ENCODE results near the gene CCDC12.

CCDC12 gene

DNA sequence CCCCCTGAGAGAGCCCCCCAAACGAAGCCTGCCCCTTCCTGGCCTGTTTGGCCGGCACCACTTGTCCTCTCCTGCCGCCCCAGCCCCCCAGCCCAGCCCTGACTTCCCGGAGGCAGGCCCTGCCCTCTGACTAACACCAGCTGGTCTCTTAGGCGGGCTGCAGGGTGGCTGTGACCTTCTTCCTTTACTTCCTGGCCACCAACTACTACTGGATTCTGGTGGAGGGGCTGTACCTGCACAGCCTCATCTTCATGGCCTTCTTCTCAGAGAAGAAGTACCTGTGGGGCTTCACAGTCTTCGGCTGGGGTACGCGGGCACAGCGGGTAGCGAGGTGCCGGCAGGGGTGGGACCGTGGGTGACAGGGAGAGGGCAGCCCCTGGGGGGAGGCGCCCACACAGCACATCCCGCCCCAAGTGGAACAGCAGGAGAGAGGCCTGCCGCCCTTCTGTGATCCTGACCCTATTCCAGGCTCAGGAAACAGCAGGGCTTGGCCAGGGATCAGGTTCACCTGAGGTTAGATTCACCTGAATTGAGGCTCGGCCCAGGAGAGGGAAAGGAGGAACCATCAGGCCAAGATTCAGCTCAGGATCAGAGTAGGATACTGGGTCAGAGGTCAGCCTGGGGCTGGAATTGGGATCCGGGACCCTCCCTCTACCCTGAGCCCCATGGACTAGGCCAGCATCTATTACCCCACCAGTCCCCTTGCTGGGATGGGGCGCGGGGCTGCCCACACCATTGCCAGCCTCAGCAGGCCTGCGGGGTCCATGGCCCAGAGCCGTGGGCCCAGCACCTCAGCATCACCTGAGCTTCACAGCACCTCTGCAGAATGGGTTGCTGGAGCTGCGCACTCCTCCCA lies 77.2 kb downstream of the CCDC12 start:
- H2BK5ac ChIP-seq (ENCODE audit: low read length): no peak overlapping the region

DNA sequence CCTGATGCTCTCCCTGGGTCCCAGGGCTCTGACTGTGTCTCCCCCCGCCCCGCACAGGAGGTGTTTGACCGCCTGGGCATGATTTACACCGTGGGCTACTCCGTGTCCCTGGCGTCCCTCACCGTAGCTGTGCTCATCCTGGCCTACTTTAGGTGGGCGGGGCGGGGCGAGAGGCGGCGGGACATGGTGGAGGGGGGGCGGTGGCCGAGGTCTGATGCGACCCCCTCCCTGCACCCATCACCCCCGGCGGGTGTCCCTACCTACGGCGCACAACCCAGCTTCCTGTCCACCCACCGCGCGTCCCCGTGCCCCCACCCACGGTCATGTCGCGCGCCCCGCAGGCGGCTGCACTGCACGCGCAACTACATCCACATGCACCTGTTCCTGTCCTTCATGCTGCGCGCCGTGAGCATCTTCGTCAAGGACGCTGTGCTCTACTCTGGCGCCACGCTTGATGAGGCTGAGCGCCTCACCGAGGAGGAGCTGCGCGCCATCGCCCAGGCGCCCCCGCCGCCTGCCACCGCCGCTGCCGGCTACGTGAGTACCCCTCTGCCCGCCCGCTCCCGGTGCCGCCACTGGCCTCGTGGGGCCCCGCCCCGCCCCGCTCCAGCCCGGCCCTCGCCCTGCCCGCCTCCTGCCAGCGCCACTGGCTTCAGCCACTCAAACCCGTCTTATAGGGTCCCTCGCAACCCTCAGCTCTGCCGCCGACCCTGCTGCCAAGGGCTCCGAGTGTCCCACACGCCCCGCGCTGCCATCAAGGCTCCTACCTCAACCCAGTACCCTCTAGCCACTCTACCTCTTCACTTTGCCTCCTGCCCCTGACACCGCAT lies 78.0 kb downstream of the CCDC12 start:
- Histone ChIP-seq H3K27ac (ENCODE audit: low read depth, low read length) (no peak overlapping the region), H3K4me2 (ENCODE audit: low read length) (no peak overlapping the region), H3K18ac (ENCODE audit: low read length) (no peak overlapping the region), H3K23ac (ENCODE audit: low read length) (no peak overlapping the region), H3K56ac (ENCODE audit: low read length) (no peak overlapping the region), H3K9ac (ENCODE audit: low read length) (no peak overlapping the region), H3K4ac (ENCODE audit: low read depth, low read length) (no peak overlapping the region), H3K4me1 (ENCODE audit: control insufficient read depth, low read depth, low read length) (no peaks in the 10 kb centered on the region), H3K36me3 (ENCODE audit: control insufficient read depth, insufficient read depth, low read length) (no peaks in the 10 kb centered on the region), H2AK5ac (ENCODE audit: low read length) (no peak overlapping the region), H3K79me1 (ENCODE audit: low read length) (no peaks in the 10 kb centered on the region), H4K8ac (ENCODE audit: low read depth, low read length) (no peak overlapping the region), H2BK15ac (replicated peaks; ENCODE audit: low read depth) (no peak overlapping the region), H3K27me3 (ENCODE audit: insufficient read depth, low read length, poor library complexity) (no peaks in the 10 kb centered on the region), H2BK120ac (ENCODE audit: low read depth, low read length) (no peak overlapping the region), H4K5ac (ENCODE audit: low read length) (no peak overlapping the region), H3K4me3 (ENCODE audit: low read length) (no peak overlapping the region), H3K79me2 (ENCODE audit: control insufficient read depth, insufficient read depth, low read length) (no peaks in the 10 kb centered on the region), H2BK5ac (ENCODE audit: low read length) (no peak overlapping the region)
- no peak for DNase-seq
- no CpG with 5 or more reads among the region's 71 CpGs for WGBS (ENCODE audit: extremely low coverage, insufficient coverage, low lambda C conversion rate)

More for the DNA sequence above, 77.2 kb downstream of the CCDC12 start:
- Histone ChIP-seq H2AK5ac (ENCODE audit: low read length) (no peak overlapping the region), H3K23ac (ENCODE audit: low read length) (no peak overlapping the region), H3K9ac (ENCODE audit: low read length) (no peak overlapping the region), H3K56ac (ENCODE audit: low read length) (no peak overlapping the region), H3K18ac (ENCODE audit: low read length) (no peak overlapping the region), H3K4ac (ENCODE audit: low read depth, low read length) (no peak overlapping the region), H4K8ac (ENCODE audit: low read depth, low read length) (no peak overlapping the region), H3K79me1 (ENCODE audit: low read length) (no peaks in the 10 kb centered on the region), H3K27me3 (ENCODE audit: insufficient read depth, low read length, poor library complexity) (no peaks in the 10 kb centered on the region), H3K27ac (ENCODE audit: low read depth, low read length) (no peak overlapping the region), H4K5ac (ENCODE audit: low read length) (no peak overlapping the region), H3K4me2 (ENCODE audit: low read length) (no peak overlapping the region), H3K36me3 (ENCODE audit: control insufficient read depth, insufficient read depth, low read length) (no peaks in the 10 kb centered on the region), H2BK120ac (ENCODE audit: low read depth, low read length) (no peak overlapping the region), H3K79me2 (ENCODE audit: control insufficient read depth, insufficient read depth, low read length) (no peaks in the 10 kb centered on the region), H3K4me1 (ENCODE audit: control insufficient read depth, low read depth, low read length) (no peaks in the 10 kb centered on the region), H2BK15ac (replicated peaks; ENCODE audit: low read depth) (no peak overlapping the region), H3K4me3 (ENCODE audit: low read length) (no peak overlapping the region)
- WGBS (ENCODE audit: extremely low coverage, insufficient coverage, low lambda C conversion rate): no CpG with 5 or more reads among the region's 22 CpGs
- no peak for DNase-seq

DNA sequence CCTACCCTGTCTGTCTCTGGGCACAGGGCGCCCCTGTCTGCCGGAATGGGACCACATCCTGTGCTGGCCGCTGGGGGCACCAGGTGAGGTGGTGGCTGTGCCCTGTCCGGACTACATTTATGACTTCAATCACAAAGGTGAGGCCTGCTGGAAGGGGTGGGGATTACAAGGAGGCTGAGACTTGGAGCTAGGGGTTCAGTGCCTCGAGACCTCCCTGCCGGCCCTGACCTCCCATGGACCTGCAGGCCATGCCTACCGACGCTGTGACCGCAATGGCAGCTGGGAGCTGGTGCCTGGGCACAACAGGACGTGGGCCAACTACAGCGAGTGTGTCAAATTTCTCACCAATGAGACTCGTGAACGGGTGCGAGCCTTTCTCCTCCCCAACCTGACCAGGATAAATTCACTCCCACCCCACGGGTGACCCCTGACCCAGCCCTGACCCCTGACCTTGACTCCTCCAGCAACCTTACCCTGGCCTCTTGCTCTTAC lies 78.7 kb downstream of the CCDC12 start:
- Histone ChIP-seq H2BK15ac (replicated peaks; ENCODE audit: low read depth) (no peak overlapping the region), H4K8ac (ENCODE audit: low read depth, low read length) (no peak overlapping the region), H3K79me2 (ENCODE audit: control insufficient read depth, insufficient read depth, low read length) (no peaks in the 10 kb centered on the region), H3K9ac (ENCODE audit: low read length) (no peak overlapping the region), H3K4ac (ENCODE audit: low read depth, low read length) (no peak overlapping the region), H3K4me2 (ENCODE audit: low read length) (no peak overlapping the region), H3K56ac (ENCODE audit: low read length) (no peak overlapping the region), H3K27ac (ENCODE audit: low read depth, low read length) (no peak overlapping the region), H3K18ac (ENCODE audit: low read length) (no peak overlapping the region), H4K5ac (ENCODE audit: low read length) (no peak overlapping the region), H3K23ac (ENCODE audit: low read length) (no peak overlapping the region), H3K4me1 (ENCODE audit: control insufficient read depth, low read depth, low read length) (no peaks in the 10 kb centered on the region), H2BK120ac (ENCODE audit: low read depth, low read length) (no peak overlapping the region), H2BK5ac (ENCODE audit: low read length) (no peak overlapping the region), H2AK5ac (ENCODE audit: low read length) (no peak overlapping the region), H3K27me3 (ENCODE audit: insufficient read depth, low read length, poor library complexity) (no peaks in the 10 kb centered on the region), H3K4me3 (ENCODE audit: low read length) (no peak overlapping the region), H3K36me3 (ENCODE audit: control insufficient read depth, insufficient read depth, low read length) (no peaks in the 10 kb centered on the region), H3K79me1 (ENCODE audit: low read length) (no peaks in the 10 kb centered on the region)
- no CpG with 5 or more reads among the region's 15 CpGs for WGBS (ENCODE audit: extremely low coverage, insufficient coverage, low lambda C conversion rate)
- no peak for DNase-seq

DNA sequence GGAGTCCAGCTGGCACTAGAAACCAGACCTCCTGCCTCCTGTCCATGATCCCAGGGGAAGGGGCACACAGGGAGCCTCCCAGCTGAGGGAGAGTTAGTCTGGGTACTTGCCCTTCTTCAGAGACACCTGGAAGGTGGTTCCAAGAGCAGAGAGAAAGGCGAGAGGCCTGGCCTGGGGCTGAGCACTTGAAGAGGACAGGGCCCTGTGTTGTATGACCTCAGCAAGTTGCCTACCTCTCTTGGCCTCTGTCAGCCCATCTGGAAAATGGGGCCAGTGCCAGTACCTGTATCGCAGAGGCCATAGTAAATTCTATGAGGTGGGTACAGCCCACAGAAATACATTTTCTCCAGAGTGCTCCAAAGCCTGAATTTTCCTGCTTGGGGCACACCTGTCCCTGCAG lies 79.5 kb downstream of the CCDC12 start:
- H3K4me1 ChIP-seq (ENCODE audit: control insufficient read depth, low read depth, low read length): peaks cover under 1% of the 10 kb centered on the region
- no peak overlapping the region for H3K4ac ChIP-seq (ENCODE audit: low read depth, low read length)
- no peak overlapping the region for H4K8ac ChIP-seq (ENCODE audit: low read depth, low read length)
- no peak for DNase-seq
- no peak overlapping the region for H2AK5ac ChIP-seq (ENCODE audit: low read length)
- WGBS (ENCODE audit: extremely low coverage, insufficient coverage, low lambda C conversion rate): no CpG with 5 or more reads among the region's 2 CpGs
- no peak overlapping the region for H2BK120ac ChIP-seq (ENCODE audit: low read depth, low read length)
- H3K56ac ChIP-seq (ENCODE audit: low read length): no peak overlapping the region
- H3K4me2 ChIP-seq (ENCODE audit: low read length): no peak overlapping the region
- no peak overlapping the region for H2BK5ac ChIP-seq (ENCODE audit: low read length)
- no peak overlapping the region for H2BK15ac ChIP-seq (replicated peaks; ENCODE audit: low read depth)
- H3K23ac ChIP-seq (ENCODE audit: low read length): no peak overlapping the region
- no peak overlapping the region for H3K18ac ChIP-seq (ENCODE audit: low read length)
- no peak overlapping the region for H3K9ac ChIP-seq (ENCODE audit: low read length)
- no peaks in the 10 kb centered on the region for H3K36me3 ChIP-seq (ENCODE audit: control insufficient read depth, insufficient read depth, low read length)
- H3K4me3 ChIP-seq (ENCODE audit: low read length): no peak overlapping the region
- H4K5ac ChIP-seq (ENCODE audit: low read length): no peak overlapping the region
- H3K79me2 ChIP-seq (ENCODE audit: control insufficient read depth, insufficient read depth, low read length): no peaks in the 10 kb centered on the region
- H3K79me1 ChIP-seq (ENCODE audit: low read length): no peaks in the 10 kb centered on the region
- H3K27ac ChIP-seq (ENCODE audit: low read depth, low read length): no peak overlapping the region
- H3K27me3 ChIP-seq (ENCODE audit: insufficient read depth, low read length, poor library complexity): no peaks in the 10 kb centered on the region

DNA sequence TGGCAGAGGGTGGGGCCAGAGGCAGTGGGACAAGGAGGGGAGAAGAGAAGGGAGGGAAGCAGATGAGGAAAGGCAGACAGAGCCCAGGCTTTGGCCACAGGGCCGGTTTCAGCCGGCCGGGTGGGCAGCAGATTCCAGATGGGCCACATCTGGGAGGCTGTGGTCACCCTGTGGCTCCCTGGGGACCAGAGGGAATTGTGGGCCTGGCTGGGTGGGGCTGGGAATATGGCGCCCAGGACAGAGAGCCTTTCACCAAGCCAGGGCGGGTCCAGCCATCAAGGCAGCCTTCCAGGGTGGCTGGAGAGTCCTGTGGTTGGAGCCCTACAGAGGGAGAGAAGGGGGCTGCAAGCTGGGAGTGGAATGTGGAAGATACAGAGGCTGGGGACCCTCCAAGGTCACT lies 80.2 kb downstream of the CCDC12 start:
- Histone ChIP-seq H3K4me3 (ENCODE audit: low read length) (no peak overlapping the region), H3K79me2 (ENCODE audit: control insufficient read depth, insufficient read depth, low read length) (no peaks in the 10 kb centered on the region), H3K27me3 (ENCODE audit: insufficient read depth, low read length, poor library complexity) (no peaks in the 10 kb centered on the region), H3K23ac (ENCODE audit: low read length) (no peak overlapping the region), H2AK5ac (ENCODE audit: low read length) (no peak overlapping the region), H3K27ac (ENCODE audit: low read depth, low read length) (no peak overlapping the region), H3K9ac (ENCODE audit: low read length) (no peak overlapping the region), H3K36me3 (ENCODE audit: control insufficient read depth, insufficient read depth, low read length) (no peaks in the 10 kb centered on the region), H2BK5ac (ENCODE audit: low read length) (no peak overlapping the region), H4K5ac (ENCODE audit: low read length) (no peak overlapping the region), H4K8ac (ENCODE audit: low read depth, low read length) (no peak overlapping the region), H3K79me1 (ENCODE audit: low read length) (peaks cover under 1% of the 10 kb centered on the region), H3K4me1 (ENCODE audit: control insufficient read depth, low read depth, low read length) (peaks cover 4% of the 10 kb centered on the region), H2BK15ac (replicated peaks; ENCODE audit: low read depth) (no peak overlapping the region), H2BK120ac (ENCODE audit: low read depth, low read length) (no peak overlapping the region), H3K56ac (ENCODE audit: low read length) (no peak overlapping the region), H3K18ac (ENCODE audit: low read length) (no peak overlapping the region), H3K4ac (ENCODE audit: low read depth, low read length) (no peak overlapping the region), H3K4me2 (ENCODE audit: low read length) (no peak overlapping the region)
- WGBS (ENCODE audit: extremely low coverage, insufficient coverage, low lambda C conversion rate): no CpG with 5 or more reads among the region's 5 CpGs
- DNase-seq: no peak

All from mesendoderm (in vitro differentiated cells).